Measurements from ENCODE around the gene GPR137C.

Gene GPR137C

DNA sequence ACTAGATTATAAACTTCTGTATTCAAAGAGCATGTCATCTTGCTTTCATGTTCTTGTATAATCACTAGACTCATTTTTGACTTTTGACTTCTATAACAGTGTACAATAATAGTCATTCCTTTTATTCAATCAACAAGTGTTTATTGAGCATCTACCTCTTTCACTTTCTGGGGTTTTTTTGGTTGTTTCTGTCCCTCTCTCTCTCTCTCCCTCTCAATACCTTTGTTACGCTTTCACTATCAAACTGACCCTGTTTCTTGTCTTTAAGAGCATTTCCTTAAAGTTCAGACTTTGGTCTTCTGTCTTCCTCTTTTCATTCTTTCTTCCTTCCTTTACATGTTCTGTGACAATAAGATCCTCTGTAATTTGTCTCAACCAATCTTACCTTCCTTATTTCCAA is 49.5 kb downstream of the GPR137C start:
- Histone ChIP-seq H3K9me3 (peaks cover 10% of the 10 kb centered on the region), H3K36me3 (peaks cover 14% of the 10 kb centered on the region; the same call in 1 of the 2 replicates), H3K9ac (no peak overlapping the region), H4K20me1 (no peaks in the 10 kb centered on the region), H3K4me1 (no peaks in the 10 kb centered on the region), H3K4me2 (no peak overlapping the region), H3K27me3 (no peaks in the 10 kb centered on the region), H3K27ac (no peak overlapping the region), H3K4me3 (no peak overlapping the region)
- no peak for TF ChIP-seq Cebpa-rat (IDR thresholded peaks at IDR 0.05)

GRCh38 chr14:52607061-52607460 is 54.4 kb downstream of the GPR137C start:
- peaks cover 10% of the 10 kb centered on the region for H3K9me3 ChIP-seq
- H3K4me1 ChIP-seq = peaks cover 7% of the 10 kb centered on the region; the same call in 1 of the 2 replicates
- H3K9ac ChIP-seq = no peak overlapping the region
- no peaks in the 10 kb centered on the region for H3K27me3 ChIP-seq
- H3K4me3 ChIP-seq = no peak overlapping the region
- no peak overlapping the region for H3K4me2 ChIP-seq
- peaks cover 21% of the 10 kb centered on the region for H3K36me3 ChIP-seq
- no peaks in the 10 kb centered on the region for H4K20me1 ChIP-seq
- H3K27ac ChIP-seq = no peak overlapping the region
- no peak for TF ChIP-seq Cebpa-rat (IDR thresholded peaks at IDR 0.05)

- no peak overlapping the region for H3K27ac ChIP-seq
- no peaks in the 10 kb centered on the region for H3K27me3 ChIP-seq
- no peak for TF ChIP-seq Cebpa-rat (IDR thresholded peaks at IDR 0.05)
- H3K4me1 ChIP-seq = peaks cover 7% of the 10 kb centered on the region; the same call in 1 of the 2 replicates
- H3K4me2 ChIP-seq = no peak overlapping the region
- peaks cover 21% of the 10 kb centered on the region for H3K36me3 ChIP-seq
- no peak overlapping the region for H3K4me3 ChIP-seq
- H3K9ac ChIP-seq = no peak overlapping the region
- H4K20me1 ChIP-seq = no peaks in the 10 kb centered on the region
- peaks cover 9% of the 10 kb centered on the region for H3K9me3 ChIP-seq
Measured at GRCh38 chr14:52609445-52610044, 56.9 kb downstream of the GPR137C start.

GRCh38 chr14:52610187-52610586 is 57.6 kb downstream of the GPR137C start:
- TF ChIP-seq Cebpa-rat (IDR thresholded peaks at IDR 0.05) = no peak
- H3K27me3 ChIP-seq = no peaks in the 10 kb centered on the region
- no peak overlapping the region for H3K9ac ChIP-seq
- H4K20me1 ChIP-seq = no peaks in the 10 kb centered on the region
- H3K4me1 ChIP-seq = peaks cover 7% of the 10 kb centered on the region; the same call in 1 of the 2 replicates
- no peak overlapping the region for H3K4me3 ChIP-seq
- peaks cover 20% of the 10 kb centered on the region for H3K36me3 ChIP-seq
- peaks cover 4% of the 10 kb centered on the region; the same call in 1 of the 2 replicates for H3K9me3 ChIP-seq
- no peak overlapping the region for H3K4me2 ChIP-seq
- no peak overlapping the region for H3K27ac ChIP-seq

- Histone ChIP-seq H3K4me3 (no peak overlapping the region), H3K36me3 (peaks cover 23% of the 10 kb centered on the region), H4K20me1 (no peaks in the 10 kb centered on the region), H3K4me2 (no peak overlapping the region), H3K27ac (no peak overlapping the region), H3K9ac (no peak overlapping the region), H3K4me1 (no peaks in the 10 kb centered on the region), H3K9me3 (peaks cover 4% of the 10 kb centered on the region; the same call in 1 of the 2 replicates), H3K27me3 (no peaks in the 10 kb centered on the region)
- no peak for TF ChIP-seq Cebpa-rat (IDR thresholded peaks at IDR 0.05)
Measured at GRCh38 chr14:52618602-52619001, 66.0 kb downstream of the GPR137C start.

DNA sequence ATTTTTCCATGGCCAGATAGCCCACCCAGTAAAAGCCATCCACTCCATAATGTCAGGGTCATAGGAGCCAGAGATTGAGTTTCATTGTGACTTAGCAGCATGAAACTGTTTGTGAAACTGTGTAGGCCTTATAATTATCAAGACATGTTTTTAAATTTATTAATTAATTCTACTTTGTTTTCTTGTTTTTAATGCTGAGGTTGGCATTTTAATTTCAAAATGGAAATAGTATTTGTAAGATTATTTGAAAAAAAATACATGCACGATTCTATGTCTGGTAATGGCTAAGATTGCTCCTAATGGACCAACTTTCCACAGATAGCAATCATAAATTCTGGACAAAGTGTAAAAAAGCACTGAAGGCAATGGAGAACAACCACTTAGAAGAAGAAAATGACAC is 67.1 kb downstream of the GPR137C start:
- H3K36me3 ChIP-seq = peaks cover 13% of the 10 kb centered on the region
- H3K4me3 ChIP-seq = no peak overlapping the region
- H3K9ac ChIP-seq = no peak overlapping the region
- H4K20me1 ChIP-seq = no peaks in the 10 kb centered on the region
- no peak overlapping the region for H3K4me2 ChIP-seq
- TF ChIP-seq Cebpa-rat (IDR thresholded peaks at IDR 0.05) = no peak
- H3K27ac ChIP-seq = no peak overlapping the region
- H3K9me3 ChIP-seq = no peaks in the 10 kb centered on the region
- H3K4me1 ChIP-seq = no peaks in the 10 kb centered on the region
- no peaks in the 10 kb centered on the region for H3K27me3 ChIP-seq

GRCh38 chr14:52640137-52640536 is 87.5 kb downstream of the GPR137C start:
- Histone ChIP-seq H3K36me3 (peaks cover 38% of the 10 kb centered on the region), H3K9ac (no peak overlapping the region), H3K4me1 (no peaks in the 10 kb centered on the region), H3K27ac (no peak overlapping the region), H4K20me1 (no peaks in the 10 kb centered on the region), H3K4me2 (no peak overlapping the region), H3K9me3 (peaks cover 12% of the 10 kb centered on the region), H3K4me3 (no peak overlapping the region), H3K27me3 (no peaks in the 10 kb centered on the region)
- TF ChIP-seq Cebpa-rat (IDR thresholded peaks at IDR 0.05) = no peak

DNA sequence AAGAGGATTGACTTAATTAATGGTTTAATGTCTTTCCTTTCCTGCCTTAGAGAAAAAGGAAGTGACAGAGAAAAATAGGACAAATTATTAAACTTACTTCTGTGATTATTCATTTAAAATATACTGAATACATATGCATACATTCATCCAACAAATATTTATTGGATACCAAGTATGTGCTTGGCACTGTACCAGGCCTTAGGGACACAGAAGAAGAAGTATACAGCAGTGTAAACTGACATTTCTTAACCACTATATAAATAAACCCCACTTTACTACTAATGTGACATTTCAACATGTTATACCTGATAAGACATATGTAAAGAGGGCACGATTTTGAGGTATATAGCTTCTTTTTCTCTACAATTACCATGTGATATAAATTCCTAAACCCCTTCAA is 89.1 kb downstream of the GPR137C start:
- H3K9me3 ChIP-seq = peaks cover 12% of the 10 kb centered on the region
- no peaks in the 10 kb centered on the region for H4K20me1 ChIP-seq
- H3K36me3 ChIP-seq = peaks cover 54% of the 10 kb centered on the region
- H3K4me1 ChIP-seq = no peaks in the 10 kb centered on the region
- H3K27ac ChIP-seq = no peak overlapping the region
- H3K4me3 ChIP-seq = no peak overlapping the region
- no peak overlapping the region for H3K9ac ChIP-seq
- no peak for TF ChIP-seq Cebpa-rat (IDR thresholded peaks at IDR 0.05)
- H3K4me2 ChIP-seq = no peak overlapping the region
- H3K27me3 ChIP-seq = no peaks in the 10 kb centered on the region

- Histone ChIP-seq H3K4me2 (no peak overlapping the region), H3K9ac (no peak overlapping the region), H3K4me3 (no peak overlapping the region), H3K36me3 (peaks cover 67% of the 10 kb centered on the region), H3K27ac (no peak overlapping the region), H3K9me3 (no peaks in the 10 kb centered on the region), H3K4me1 (no peaks in the 10 kb centered on the region), H3K27me3 (no peaks in the 10 kb centered on the region), H4K20me1 (no peaks in the 10 kb centered on the region)
- TF ChIP-seq Cebpa-rat (IDR thresholded peaks at IDR 0.05) = no peak
Measured at GRCh38 chr14:52649511-52649910, 96.9 kb downstream of the GPR137C start.

DNA sequence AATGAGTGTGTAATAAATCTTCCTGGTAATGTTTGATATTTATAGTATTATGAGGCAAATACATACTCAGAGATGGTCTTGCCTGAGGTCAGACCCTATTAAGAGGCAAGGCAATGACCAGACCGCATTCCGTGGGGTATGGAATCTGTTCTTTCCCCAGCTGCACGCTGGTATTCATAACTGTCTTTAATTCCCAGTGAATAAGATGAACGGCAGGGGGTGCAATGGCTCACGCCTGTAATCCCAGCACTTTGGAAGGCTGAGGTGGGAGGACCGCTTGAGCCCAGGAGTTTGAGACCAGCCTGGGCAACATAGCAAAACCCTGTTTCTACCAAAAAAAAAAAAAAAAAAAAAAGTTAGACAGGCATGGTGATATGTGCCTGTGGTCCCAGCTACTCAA is 98.1 kb downstream of the GPR137C start:
- peaks cover 68% of the 10 kb centered on the region for H3K36me3 ChIP-seq
- H3K4me3 ChIP-seq = no peak overlapping the region
- no peaks in the 10 kb centered on the region for H4K20me1 ChIP-seq
- H3K9me3 ChIP-seq = no peaks in the 10 kb centered on the region
- H3K27ac ChIP-seq = no peak overlapping the region
- H3K4me1 ChIP-seq = no peaks in the 10 kb centered on the region
- no peak for TF ChIP-seq Cebpa-rat (IDR thresholded peaks at IDR 0.05)
- H3K4me2 ChIP-seq = no peak overlapping the region
- H3K27me3 ChIP-seq = no peaks in the 10 kb centered on the region
- no peak overlapping the region for H3K9ac ChIP-seq

GRCh38 chr14:52656905-52657304 is 104.3 kb downstream of the GPR137C start:
- H3K27me3 ChIP-seq = no peaks in the 10 kb centered on the region
- H3K9me3 ChIP-seq = no peaks in the 10 kb centered on the region
- no peaks in the 10 kb centered on the region for H4K20me1 ChIP-seq
- TF ChIP-seq Cebpa-rat (IDR thresholded peaks at IDR 0.05) = no peak
- H3K4me1 ChIP-seq = no peaks in the 10 kb centered on the region
- no peak overlapping the region for H3K27ac ChIP-seq
- no peak overlapping the region for H3K9ac ChIP-seq
- peaks cover 50% of the 10 kb centered on the region for H3K36me3 ChIP-seq
- no peak overlapping the region for H3K4me3 ChIP-seq
- no peak overlapping the region for H3K4me2 ChIP-seq

Measured in BLaER1 (cell line).